Measurements from ENCODE around the gene ALDH1B1. TPM values are rescaled to one million over a fixed set of nuclear protein-coding genes. Genes with fewer than 3 reads are reported as not detected.

Gene ALDH1B1
- total and polyA plus RNA-seq, 2 of the 13 experiments (the other 11 are each of a cell fraction or from before 2014, with no cell fraction given), result 45.1 to 125 TPM

DNA sequence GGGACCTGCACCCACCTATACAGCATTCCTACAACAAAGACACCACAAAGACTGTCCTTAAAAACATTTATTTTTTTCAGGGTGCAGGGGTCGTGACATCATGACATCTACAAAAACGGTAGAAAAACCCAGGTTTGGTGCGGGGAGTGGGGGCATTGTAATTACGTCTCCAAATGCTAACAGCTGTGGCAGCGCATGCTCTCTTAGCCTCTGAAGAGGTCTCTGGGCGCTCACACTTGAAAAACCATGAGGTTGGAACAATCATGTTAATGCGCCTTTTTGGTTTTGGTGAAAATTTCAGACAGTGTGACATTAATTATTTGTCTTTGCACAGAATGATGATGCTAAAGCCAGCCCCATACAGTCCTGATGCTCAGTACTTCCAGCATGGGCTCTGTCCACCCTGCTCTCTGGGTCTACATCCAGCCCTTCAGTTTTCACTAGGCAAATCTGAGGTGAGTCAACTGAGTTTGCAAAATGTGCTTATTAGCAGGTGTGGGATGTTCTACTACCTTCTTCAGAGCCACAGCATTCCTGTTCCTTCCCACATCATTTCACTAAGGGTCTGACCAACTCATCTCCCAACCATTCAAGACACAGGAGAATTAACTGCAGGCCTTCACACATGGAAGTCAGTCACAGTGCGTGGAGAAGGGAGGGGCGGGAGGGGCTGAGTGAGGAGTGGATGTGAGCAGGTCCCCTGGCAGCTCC, 14.1 kb downstream of the ALDH1B1 start (continued):
- TF ChIP-seq, protein P1, sequence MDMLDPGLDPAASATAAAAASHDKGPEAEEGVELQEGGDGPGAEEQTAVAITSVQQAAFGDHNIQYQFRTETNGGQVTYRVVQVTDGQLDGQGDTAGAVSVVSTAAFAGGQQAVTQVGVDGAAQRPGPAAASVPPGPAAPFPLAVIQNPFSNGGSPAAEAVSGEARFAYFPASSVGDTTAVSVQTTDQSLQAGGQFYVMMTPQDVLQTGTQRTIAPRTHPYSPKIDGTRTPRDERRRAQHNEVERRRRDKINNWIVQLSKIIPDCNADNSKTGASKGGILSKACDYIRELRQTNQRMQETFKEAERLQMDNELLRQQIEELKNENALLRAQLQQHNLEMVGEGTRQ (IDR thresholded peaks at IDR 0.05; ENCODE audit: low read depth, low read length), result no peak
- TF ChIP-seq, protein P1 (CRISPR knock-in tag; IDR thresholded peaks at IDR 0.05; ENCODE audit: borderline replicate concordance), result no peak
- TF ChIP-seq RFX1 (IDR thresholded peaks at IDR 0.05), result no peak
- TF ChIP-seq, protein P2, sequence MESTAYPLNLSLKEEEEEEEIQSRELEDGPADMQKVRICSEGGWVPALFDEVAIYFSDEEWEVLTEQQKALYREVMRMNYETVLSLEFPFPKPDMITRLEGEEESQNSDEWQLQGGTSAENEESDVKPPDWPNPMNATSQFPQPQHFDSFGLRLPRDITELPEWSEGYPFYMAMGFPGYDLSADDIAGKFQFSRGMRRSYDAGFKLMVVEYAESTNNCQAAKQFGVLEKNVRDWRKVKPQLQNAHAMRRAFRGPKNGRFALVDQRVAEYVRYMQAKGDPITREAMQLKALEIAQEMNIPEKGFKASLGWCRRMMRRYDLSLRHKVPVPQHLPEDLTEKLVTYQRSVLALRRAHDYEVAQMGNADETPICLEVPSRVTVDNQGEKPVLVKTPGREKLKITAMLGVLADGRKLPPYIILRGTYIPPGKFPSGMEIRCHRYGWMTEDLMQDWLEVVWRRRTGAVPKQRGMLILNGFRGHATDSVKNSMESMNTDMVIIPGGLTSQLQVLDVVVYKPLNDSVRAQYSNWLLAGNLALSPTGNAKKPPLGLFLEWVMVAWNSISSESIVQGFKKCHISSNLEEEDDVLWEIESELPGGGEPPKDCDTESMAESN (CRISPR knock-in tag; conservative IDR thresholded peaks at IDR 0.05), result no peak
- no peak for TF ChIP-seq KDM1A (CRISPR knock-in tag; IDR thresholded peaks at IDR 0.05)
- TF ChIP-seq, protein P3, sequence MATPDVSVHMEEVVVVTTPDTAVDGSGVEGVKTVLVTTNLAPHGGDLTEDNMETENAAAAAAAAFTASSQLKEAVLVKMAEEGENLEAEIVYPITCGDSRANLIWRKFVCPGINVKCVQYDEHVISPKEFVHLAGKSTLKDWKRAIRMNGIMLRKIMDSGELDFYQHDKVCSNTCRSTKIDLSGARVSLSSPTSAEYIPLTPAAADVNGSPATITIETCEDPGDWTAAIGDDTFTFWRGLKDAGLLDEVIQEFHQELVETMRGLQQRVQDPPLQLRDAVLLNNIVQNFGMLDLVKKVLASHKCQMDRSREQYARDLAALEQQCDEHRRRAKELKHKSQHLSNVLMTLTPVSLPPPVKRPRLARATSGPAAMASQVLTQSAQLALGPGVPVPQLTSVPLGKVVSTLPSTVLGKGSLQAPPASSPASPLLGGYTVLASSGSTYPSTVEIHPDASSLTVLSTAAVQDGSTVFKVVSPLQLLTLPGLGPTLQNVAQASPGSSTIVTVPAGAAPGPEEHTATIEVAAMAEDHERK (CRISPR knock-in tag; IDR thresholded peaks at IDR 0.05; ENCODE audit: low read depth), result no peak

DNA sequence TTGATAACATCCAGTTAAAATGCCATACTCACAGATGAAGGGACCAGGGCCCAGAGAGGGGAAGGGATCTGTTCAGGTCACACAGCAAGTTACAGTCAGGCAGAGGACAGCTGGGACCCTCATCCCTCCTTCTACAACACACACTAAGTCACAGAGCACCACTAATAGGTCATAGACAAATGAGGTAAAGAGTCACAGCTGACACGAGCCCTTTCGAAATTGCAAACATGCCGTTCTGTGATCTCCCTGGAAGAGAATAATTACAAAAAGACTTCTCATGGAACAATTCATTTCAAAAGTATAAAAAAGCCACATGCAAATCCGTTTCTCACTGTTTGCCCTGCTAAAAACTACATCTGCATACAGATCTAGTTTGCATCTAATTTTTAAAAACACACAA, 16.2 kb downstream of the ALDH1B1 start:
- BruUV-seq (replicated peaks), result no TSS peak
- H3K4me3 ChIP-seq (replicated peaks in 1 of 3; ENCODE audit: insufficient read depth in 1 of 3, low read depth in 2 of 3, low read length in 3 of 3), result no peak overlapping the region
- DNase-seq (ENCODE audit: low spot score) (no peak), FAIRE-seq (no peak), ATAC-seq (no peak)
- H3K36me3 ChIP-seq (replicated peaks in 1 of 2; ENCODE audit: control insufficient read depth in 1 of 2, insufficient read depth in 2 of 2, low read length in 2 of 2), result no peaks in the 10 kb centered on the region
- H3K4me1 ChIP-seq (ENCODE audit: insufficient read depth, low read length), result no peaks in the 10 kb centered on the region
- no peaks in the 10 kb centered on the region for H4K20me1 ChIP-seq (ENCODE audit: insufficient read depth, low read length)
- intact Hi-C loops (cut with micrococcal nuclease; ENCODE audit: unreplicated experiment) (no loop called here), in situ Hi-C loops (cut with HindIII; ENCODE audit: extremely low pct_ligation_motif_present, low pct_unique_long_range_greater_than_20kb) (no loop called here)
- H3K9ac ChIP-seq (ENCODE audit: insufficient read depth, low read depth, low read length), result no peak overlapping the region
- H3K79me2 ChIP-seq (ENCODE audit: insufficient read depth, low read length), result no peaks in the 10 kb centered on the region
- H3K9me3 ChIP-seq (ENCODE audit: low read length), result no peaks in the 10 kb centered on the region
- no peak overlapping the region for H3K27ac ChIP-seq (ENCODE audit: extremely low read length, insufficient read depth, low read length)
- peaks cover 10 to 63% of the 10 kb centered on the region in 2 experiments for H3K27me3 ChIP-seq (ENCODE audit: control insufficient read depth in 1 of 2, insufficient read depth in 2 of 2, low read length in 2 of 2)
- no peak overlapping the region for H3K4me2 ChIP-seq (ENCODE audit: low read depth, low read length)
- 20% methylated on average over 4 of the region's 4 CpGs for WGBS (ENCODE audit: low lambda C conversion rate)
- CTCF ChIA-PET (ENCODE audit: low intra/inter-chr PET ratio, low total read pairs), result no interaction called here
- POLR2A ChIA-PET, result no interaction called here
- no peak overlapping the region for H2AFZ ChIP-seq (ENCODE audit: low read length)
- TF ChIP-seq SAFB2 (CRISPR knock-in tag; IDR thresholded peaks at IDR 0.05; ENCODE audit: borderline replicate concordance, low read depth) (no peak), SMARCC2 (IDR thresholded peaks at IDR 0.05) (no peak), ZNF552 (CRISPR knock-in tag; IDR thresholded peaks at IDR 0.05; ENCODE audit: borderline replicate concordance) (no peak), SMAD9 (CRISPR knock-in tag; IDR thresholded peaks at IDR 0.05) (no peak), ATAD3A (CRISPR knock-in tag; IDR thresholded peaks at IDR 0.05) (no peak), KDM4B (CRISPR knock-in tag; IDR thresholded peaks at IDR 0.05) (no peak), DMAP1 (CRISPR knock-in tag; IDR thresholded peaks at IDR 0.05) (no peak), ZNF775 (CRISPR knock-in tag; IDR thresholded peaks at IDR 0.05; ENCODE audit: borderline replicate concordance) (no peak)
- TF ChIP-seq, protein P4, sequence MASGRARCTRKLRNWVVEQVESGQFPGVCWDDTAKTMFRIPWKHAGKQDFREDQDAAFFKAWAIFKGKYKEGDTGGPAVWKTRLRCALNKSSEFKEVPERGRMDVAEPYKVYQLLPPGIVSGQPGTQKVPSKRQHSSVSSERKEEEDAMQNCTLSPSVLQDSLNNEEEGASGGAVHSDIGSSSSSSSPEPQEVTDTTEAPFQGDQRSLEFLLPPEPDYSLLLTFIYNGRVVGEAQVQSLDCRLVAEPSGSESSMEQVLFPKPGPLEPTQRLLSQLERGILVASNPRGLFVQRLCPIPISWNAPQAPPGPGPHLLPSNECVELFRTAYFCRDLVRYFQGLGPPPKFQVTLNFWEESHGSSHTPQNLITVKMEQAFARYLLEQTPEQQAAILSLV (CRISPR knock-in tag; IDR thresholded peaks at IDR 0.05; ENCODE audit: borderline replicate concordance), result no peak
- TF ChIP-seq, protein P5, sequence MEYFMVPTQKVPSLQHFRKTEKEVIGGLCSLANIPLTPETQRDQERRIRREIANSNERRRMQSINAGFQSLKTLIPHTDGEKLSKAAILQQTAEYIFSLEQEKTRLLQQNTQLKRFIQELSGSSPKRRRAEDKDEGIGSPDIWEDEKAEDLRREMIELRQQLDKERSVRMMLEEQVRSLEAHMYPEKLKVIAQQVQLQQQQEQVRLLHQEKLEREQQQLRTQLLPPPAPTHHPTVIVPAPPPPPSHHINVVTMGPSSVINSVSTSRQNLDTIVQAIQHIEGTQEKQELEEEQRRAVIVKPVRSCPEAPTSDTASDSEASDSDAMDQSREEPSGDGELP (IDR thresholded peaks at IDR 0.05; ENCODE audit: borderline replicate concordance, low read depth), result no peak

All from HepG2 (cell line).